CD4-positive, alpha-beta T cell treated with Interleukin-21 for 1 hour (primary cell): ENCODE data around the gene ST7.
"Not testable (repeated sequence)": the region's sequence is repeated elsewhere in the genome, so short reads cannot be mapped to it uniquely, and the experiment has no call there.

Experiments
- DNase-seq: peaks from one replicate; pipeline ENCODE4 v3.0.0-alpha.2; 2020

Gene ST7

DNA sequence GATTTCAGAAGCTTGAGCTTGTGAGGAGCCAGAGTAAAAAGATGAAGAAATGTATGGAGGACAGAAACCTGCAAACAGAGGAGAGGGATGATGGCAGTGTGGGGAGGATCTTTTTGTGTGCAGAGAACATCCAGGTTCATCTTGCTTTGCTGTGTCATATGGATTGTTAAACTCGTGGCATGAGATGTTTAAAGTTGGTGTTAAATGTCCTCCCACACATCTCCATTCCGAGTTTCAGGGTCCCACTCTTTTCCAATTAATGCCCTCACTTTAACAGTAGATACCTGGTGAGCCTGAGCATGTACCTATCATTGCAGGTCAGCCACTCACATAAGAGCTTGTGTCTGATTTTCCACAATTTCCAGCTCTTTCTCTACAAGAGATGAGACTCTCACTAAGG is 147.7 kb downstream of the ST7 start:
- no peak for DNase-seq

DNA sequence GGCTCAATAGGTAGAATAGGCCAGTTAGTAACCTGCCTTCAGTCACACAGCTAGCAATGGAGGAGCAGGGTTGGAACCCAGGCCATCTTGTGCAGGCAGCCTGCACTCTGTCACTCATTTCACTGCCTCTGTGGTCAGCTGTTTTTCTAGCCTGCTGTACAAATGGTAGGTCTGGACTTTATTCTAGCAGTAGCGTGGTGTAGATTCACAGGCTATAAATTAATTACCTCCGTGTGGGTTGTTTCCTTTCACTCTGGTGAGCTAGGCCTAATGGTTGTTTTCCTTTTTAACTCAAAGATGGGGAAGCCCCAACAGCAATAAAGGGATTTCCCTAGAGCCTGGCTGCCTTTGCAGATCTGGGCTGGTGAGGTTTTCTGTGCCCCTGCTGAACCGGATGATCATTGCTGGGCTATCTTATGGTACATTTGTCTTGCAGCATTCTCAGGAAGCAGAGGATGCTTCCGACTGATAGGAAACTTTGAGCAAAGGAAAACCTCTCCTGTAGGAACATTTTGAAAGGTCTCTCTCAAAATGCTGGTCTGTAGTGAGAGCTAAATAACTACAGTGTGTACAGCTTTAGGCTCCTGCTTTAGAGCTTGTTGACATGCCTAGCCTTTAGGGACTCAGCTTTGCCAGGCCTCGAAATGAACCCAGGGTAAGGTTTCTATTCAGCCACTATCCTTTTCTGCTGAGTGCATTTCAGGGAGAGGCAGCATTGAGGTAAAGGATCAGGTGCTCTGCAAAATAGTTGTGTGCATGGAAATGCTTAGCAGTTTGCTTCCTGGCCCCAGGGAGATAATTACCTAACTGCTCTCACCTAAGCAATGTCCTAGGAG is 157.4 kb downstream of the ST7 start:
- DNase-seq, result peak; percentile 54

DNA sequence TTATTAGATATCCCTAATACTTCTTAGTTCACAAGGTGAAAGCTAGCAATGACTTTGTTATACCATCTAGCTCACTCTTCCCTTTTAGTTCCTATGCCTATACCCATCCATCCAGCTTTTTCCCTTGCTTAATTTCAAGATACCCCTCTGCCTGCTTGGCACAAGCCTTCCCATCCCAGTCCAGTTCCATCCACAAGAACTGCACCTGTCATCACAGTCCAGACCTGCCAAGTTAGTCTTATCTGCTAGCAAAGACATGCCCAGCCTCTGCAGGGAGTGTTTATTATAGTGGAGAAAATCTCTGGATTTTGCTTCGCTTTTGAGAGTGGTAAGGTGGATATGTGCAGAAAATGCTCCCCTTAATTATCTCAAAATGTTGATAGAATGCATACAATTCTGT is 158.2 kb downstream of the ST7 start:
- no peak for DNase-seq

DNA sequence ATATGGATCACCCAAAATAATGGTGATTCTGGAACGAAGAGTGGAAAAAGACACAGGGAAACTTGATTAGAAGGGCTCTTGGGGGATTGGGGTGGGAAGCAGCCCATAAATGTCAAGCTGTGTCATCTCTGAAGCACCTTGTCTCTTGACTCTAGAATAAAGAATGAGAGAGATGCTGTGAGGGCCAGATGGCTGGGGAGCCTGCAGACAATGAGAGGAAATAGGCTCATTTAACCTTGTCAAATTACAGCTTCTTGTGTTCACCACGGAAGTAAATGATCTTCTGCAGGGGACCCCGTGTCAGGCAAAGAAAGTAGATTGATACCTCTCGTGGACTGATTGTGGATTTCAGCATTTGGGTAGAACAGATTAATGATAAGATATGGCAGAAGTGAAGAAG is 159.3 kb downstream of the ST7 start:
- DNase-seq, result no peak

DNA sequence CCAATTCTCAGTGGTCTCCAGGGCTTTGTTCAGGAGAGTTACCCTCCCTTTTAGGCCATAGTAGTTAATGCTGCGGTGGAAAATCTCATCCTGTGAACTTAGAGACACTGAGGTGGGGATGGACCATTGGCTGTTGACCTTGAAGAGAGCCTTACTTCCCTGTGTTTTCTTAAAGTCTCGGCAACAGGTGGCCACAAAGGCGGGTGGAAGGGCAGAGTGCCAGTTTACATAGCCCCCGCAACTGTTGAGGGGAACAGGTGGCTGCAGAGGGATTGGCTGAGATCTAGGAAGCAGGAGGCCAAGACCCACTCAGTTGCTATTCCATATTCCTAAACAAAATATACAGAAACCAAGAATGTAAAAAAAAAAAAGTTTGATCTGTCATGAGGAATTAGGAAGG is 160.6 kb downstream of the ST7 start:
- DNase-seq, result no peak

DNA sequence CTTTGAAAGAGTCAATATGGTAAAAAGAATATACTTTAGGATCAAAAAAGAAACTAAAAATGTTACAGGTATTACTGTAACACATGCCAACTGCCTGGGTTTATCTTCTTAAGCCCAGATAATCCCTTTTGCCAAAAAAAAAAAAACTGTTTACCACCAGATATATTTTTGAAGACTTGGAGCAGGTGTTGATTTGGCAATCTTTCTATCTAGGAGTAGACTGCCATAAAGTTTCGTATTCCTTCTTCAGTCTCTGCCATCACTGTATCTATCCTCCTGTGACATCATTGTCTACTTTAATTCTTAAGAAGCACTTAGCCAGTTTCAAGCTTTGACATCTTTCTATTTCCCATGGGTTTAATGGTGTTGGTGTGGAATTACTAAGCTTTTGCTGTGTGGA is 161.0 kb downstream of the ST7 start:
- no peak for DNase-seq

DNA sequence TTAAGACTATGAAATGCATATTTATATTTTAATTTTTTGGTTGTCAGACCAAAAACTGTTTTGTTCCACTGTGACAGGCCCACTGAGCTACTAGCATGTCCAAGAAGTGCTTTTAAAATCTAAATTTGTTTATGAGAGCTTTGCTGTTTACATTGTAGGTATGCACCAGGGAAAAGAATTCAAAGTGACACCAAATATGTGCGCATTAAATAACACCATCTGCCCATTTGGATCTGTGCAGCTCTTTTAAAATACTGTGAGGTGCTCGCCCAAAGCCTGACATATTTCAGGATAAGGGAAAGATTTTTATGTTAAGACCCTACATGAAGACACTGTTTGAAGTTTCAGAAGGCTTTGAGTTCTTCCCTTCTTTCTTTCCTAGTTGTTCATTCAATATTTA is 162.9 kb downstream of the ST7 start:
- no peak for DNase-seq

DNA sequence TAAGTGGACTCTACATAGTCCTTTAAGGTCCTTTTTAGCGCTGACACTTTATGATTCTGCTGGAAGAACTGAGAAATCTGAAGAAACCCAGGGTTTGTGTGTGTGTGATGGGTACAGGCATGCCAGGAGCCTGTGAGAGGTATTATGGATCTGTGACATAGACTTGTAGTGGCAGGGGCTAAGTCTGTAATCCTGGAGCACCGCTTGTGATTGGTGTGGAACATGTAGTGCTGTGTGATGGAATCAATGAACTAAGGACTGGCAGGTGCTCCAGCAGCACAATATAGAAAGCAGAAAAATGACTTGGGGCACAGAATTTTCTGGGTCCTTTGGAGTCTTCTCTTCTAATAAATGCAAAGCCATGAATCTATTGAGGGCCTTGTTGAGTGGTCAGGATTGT is 163.9 kb downstream of the ST7 start:
- DNase-seq, result no peak

DNA sequence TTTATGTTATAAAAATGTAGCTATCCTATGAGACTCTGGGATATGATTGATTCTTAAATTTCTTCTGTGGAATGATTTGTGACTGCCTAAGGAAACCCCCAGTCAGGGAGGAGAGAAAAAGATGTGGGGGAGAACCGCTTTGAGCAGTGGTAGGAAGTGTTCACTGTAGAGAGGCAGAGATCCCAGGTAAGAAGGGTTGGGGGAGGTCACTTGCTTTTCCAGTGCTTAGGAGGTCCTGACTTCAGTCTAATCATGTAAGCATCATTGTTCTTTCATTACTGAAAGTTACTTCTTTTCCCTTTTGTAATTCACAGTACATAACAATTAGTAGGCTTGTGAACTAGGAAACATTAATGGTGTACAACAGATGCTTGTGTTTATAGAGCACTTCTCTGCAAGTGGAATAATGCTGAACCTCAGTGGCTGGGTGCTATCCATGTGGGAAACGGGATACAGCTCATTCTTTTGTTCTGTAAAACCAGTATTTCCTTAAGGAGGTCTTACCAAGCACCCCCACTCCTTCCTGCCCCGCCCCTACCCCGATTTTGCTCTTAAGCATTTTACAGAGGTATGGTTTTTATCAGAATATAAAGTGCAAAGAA is 165.4 kb downstream of the ST7 start:
- no peak for DNase-seq

DNA sequence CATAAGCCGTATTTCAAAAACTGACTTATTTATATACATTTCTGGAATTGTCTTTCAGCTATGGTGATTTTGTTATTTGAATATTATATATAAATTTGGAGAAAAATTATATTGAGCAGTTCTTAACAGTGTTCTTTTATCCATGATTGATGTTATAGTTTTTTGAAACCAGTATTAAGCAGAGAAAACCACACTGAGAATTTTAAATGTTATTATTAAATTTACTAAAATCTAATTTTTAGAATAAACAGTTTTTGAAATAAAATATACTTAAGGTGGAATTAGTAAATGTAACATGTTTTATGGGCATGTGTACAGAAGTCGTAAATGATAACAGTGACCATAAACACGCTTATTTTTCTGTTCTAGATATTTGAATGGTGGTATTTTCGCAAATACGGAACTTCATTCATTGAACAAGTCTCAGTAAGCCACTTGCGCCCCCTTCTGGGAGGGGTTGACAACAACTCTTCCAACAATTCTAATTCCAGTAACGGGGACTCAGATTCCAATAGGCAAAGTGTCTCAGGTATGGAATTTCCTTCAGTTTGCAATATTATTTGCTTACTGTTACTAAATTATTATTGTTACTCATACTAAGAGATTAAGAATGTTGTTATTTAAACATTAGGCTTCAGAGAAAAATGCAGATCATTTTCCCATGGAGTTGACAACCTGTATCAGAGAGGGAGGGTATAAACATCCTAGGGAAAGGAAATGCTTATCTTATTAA is 166.1 kb downstream of the ST7 start:
- peak; percentile 75 for DNase-seq

DNA sequence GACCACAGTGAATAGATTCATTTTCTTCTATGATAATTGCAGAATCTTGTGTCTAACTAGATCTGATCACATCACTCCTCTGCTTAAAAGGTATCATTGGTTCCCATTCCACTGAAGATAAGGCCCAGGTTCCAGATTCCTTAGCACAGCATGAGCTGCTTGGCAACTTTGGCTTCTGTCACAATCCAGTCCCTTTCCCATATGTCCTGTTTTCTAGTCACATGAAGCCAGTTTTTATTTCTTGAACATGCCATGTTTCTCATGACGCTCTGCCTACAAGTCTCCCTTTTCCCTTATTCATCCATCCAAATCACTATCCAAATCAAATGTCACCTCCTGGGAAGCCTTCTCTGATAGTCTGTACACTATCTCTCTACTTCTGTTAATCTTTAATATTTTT is 167.0 kb downstream of the ST7 start:
- DNase-seq, result not testable (repeated sequence)

DNA sequence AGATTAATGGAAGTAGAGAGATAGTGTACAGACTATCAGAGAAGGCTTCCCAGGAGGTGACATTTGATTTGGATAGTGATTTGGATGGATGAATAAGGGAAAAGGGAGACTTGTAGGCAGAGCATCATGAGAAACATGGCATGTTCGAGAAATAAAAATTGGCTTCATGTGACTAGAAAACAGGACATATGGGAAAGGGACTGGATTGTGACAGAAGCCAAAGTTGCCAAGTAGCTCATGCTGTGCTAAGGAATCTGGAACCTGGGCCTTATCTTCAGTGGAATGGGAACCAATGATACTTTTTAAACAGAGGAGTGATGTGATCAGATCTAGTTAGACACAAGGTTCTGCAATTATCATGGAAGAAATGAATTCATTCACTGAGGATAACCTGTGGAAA is 168.7 kb downstream of the ST7 start:
- DNase-seq, result not testable (repeated sequence)

DNA sequence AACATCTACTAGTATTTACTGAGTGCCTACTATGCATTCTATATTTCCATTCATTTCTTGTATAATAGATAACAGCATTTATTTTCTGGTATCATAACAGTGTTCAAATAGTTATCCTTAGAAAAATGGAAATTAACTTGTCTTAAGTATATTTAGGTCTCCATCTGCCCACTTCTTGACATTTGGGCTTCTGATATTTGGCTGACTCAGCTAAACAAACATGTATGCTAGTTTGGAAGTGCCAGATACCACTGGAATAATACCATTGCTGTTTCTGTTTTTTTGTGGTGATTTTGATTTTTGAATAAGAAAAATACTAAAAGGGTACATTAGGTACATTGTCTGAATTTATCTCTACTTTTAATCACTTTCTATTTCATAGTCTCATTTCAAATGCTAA is 169.2 kb downstream of the ST7 start:
- DNase-seq, result no peak

DNA sequence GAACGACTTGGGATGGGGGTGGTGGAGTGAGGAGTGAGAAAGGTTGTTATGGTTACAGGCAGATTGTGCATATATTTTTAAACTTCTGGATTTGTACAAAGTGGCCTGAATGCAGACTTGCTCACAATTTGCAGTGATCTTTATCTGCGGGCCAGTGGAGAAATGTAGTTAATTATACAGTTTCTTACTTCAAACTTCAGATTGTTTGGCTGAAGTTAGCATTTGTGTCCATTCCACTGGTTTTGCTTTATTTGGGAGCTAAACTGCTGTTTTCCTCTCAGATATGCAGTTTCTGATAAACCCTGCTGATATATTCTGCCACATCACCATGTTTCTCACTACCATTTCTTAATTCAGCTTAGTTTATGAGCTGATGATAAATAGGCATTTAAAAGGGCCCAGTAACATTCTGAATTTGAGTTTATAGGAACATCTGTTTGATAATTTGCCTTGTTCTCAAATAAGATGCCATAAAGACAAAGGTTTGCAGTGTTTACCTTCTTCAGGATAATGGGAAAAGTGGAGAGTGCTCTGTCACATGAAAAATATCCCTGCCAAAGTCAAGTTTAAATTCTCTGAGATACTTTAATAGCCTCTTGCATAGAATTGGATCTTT is 170.1 kb downstream of the ST7 start:
- DNase-seq, result no peak

DNA sequence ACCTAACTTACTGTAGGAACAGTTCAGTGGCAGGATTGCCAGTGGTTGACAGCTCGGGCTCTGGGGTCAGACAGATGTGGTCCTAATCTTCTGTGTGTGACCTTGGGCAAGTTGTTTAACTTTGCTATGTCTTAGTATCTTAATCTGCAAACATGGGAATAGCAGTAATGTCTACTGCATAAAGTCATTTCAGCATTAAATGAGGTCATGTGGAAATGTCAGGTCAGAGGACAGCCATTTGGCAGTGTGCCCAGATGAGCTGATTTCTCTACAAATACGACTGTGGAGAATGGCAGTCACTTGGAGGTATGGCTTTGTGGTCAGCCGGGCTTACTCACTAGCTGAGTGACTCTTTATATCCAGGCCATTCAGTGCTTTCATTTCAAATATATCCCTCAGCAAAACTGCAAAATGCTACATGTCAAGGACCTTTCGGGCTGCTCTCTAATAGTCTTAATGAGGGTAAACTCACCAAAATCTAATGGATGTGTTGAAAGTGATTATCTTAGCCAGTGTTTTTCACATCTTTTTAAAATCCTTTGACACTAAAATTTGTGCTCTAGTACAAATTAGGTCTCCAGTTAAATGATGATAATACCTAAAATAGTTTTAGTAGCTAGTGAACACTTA is 171.4 kb downstream of the ST7 start:
- peak; percentile 20 for DNase-seq

DNA sequence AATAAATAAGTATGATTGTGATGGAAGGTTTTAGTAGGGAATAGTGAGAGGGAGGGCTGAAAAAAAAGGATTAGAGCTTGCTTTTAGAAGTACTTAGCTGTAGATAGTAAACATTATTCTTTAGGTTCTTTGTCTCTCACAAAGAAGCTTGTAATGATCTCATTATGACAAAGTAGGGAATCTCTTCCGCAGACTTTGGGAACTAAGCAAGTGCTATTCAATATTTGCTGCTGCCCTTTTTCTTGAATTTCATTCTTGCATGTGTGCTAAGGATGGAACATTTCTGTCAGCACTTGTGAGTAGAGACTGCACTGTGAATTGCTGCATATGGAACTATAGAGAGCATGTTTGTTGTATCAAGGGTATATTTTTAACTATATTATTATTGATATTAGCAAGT is 173.4 kb downstream of the ST7 start:
- no peak for DNase-seq

DNA sequence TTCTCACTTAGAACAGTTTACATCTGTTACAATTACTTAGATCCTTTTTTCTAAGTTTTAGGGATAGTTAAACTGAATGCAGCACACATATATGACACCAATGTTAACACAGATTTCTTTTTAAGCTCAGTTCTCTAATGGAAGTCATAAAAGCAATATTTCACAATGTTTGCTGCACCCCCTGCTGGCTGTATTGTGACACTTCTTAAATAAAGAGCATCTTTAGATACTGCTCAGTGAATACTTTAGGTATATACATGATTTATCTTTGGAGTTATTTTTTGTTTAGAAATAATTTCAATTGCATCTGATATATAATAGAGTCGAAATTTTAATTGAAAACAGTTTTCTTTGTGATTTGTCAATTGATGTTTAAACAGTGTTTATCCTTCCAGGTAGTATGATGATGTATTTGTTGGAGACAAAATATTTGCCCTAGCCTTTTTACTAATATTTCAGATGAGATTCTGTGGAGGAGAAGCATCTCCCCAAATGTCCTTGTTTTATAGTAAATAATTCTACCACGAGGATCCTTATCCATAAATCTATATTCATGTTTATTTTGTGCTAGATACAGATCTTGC is 174.4 kb downstream of the ST7 start:
- peak; percentile 57 for DNase-seq

DNA sequence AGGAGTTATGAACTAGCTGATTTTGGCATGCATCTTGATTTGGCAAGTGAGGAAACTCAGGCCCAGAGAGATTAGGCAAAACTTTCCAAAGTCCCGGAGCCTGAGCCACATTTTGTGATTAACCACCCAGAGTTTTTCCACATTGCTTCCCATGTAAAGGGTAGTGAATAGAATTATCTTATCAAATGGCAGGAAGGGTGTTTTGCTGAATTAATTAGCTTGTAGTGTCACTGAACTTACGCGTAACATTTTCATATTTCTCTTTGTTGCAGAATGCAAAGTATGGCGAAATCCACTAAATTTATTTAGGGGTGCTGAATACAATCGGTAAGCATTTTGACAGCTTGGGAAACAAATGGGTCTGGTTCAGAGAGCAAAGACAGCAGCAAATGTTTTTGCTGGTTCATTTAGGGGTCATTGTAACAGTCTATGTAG is 176.2 kb downstream of the ST7 start:
- no peak for DNase-seq

DNA sequence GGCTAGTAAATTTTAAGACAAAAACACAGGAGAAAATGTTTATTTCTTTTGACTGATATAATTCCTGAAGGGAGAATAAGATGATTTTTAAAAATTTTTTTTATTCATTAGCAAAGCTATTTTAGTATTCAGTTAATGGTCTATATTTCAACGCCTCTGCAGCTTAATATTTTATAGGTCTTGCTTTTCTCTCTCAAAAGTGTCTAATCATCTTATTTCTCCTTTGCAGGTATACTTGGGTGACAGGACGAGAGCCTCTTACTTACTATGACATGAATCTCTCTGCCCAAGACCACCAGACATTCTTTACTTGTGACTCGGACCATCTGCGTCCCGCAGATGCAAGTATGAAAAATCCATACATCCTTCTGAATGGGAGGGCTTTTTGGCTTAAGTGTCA is 177.0 kb downstream of the ST7 start:
- no peak for DNase-seq

DNA sequence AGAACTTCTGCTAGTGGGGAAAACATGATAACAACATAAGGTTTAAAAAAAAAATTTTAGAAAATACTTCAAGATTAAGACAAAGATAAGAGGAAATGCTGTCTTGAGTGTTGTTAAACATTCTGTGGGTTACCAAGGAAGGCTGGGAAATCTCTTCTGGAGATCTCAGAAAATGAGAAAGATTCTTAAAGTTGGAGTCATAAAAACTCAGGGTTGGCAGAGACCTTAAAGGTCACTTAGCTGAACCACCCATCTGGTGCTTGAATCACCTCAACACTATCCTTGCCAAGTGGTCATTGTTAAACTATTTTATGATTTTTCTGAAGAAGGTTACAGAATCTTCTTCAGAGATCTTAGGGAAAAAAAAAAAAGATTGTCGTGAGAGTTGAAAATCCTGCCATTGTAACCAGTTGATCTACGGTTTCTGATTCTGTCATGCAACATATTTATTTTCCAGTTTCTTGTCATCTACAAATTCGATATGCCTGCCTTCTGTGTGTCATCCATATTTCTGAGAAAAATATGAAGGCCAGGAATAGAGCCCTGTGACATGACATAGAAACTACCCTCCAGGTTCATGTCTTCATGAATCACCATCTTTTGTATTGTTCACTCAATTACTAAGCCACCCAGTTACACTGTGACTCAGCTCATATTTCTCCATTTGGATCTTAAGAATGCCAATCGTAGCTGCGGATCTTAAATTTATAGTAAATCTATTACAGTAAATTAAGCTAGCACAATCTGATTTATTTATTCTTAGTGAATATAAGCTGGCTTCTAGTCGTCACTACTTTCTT is 179.2 kb downstream of the ST7 start:
- DNase-seq, result no peak

DNA sequence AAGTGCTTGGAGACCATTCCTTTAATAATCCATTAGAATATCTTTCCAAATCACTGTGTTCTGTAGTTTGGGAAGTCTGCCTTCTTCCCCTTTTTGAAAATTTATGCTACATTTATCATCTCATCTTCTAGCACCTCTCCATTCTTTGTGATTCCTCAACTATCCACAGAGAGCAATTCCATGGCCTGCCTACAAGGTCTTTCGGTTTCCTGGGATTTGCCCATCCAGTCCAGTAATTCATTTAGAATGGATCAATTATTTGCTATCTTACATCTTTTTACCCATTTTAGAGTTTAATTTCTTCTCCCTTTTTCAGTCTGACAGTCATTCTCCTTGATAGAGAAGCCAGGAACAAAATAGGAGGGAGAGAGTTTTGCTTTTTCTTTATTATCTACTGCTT is 179.8 kb downstream of the ST7 start:
- DNase-seq, result no peak

DNA sequence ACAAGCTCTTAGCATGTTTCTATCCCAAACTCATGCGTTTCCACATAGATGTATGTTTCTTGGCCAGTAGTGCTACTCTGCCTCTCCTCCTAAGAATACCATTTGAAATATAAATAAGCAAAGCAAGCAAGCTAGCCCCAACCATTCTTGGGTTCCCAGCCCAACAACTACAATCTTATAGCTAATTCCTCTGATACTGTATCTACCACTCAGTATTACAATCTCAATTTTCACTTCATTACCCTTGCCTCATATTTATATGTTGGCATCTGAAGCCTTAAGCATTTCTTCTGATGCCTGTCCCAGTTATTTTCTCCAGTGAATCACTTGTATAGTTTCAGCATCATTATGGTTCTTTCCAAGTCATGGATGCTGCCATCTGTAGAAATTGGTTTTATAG is 181.1 kb downstream of the ST7 start:
- DNase-seq, result no peak
